NCI-H748 (cell line): ENCODE data around the gene NKAIN4.

Source experiments
- DNase-seq: peaks from one replicate; lab custom pipeline; 2025; ENCODE audit not compliant: unreplicated experiment; lab: John Stamatoyannopoulos, UW

Gene NKAIN4

GRCh38 chr20:63258781-63259180 lies 4.5 kb upstream of the NKAIN4 start:
- no peak for DNase-seq

- no peak for DNase-seq
Observed at GRCh38 chr20:63257629-63258028, 3.4 kb upstream of the NKAIN4 start.

- DNase-seq: no peak
Observed at GRCh38 chr20:63256954-63257353, 2.7 kb upstream of the NKAIN4 start.

- DNase-seq: no peak
Observed at GRCh38 chr20:63255931-63256704, 1.9 kb upstream of the NKAIN4 start.

- peak; percentile 36 for DNase-seq
Observed at GRCh38 chr20:63254606-63255384, 532 bp upstream of the NKAIN4 start.

- DNase-seq: peak; percentile 8
Observed at GRCh38 chr20:63253438-63254231, 628 bp downstream of the NKAIN4 start.

GRCh38 chr20:63253065-63253437 lies 1.2 kb downstream of the NKAIN4 start:
- DNase-seq: no peak

GRCh38 chr20:63252284-63252711 lies 2.0 kb downstream of the NKAIN4 start:
- DNase-seq: no peak

- peak; percentile 16 for DNase-seq
Observed at GRCh38 chr20:63251350-63251749, 2.9 kb downstream of the NKAIN4 start.

- DNase-seq: no peak
Observed at GRCh38 chr20:63249891-63250290, 4.4 kb downstream of the NKAIN4 start.

- no peak for DNase-seq
Observed at GRCh38 chr20:63248835-63249591, 5.2 kb downstream of the NKAIN4 start.

- DNase-seq: no peak
Observed at GRCh38 chr20:63247671-63248228, 6.5 kb downstream of the NKAIN4 start.

GRCh38 chr20:63246490-63247288 lies 7.6 kb downstream of the NKAIN4 start:
- DNase-seq: no peak

- DNase-seq: no peak
Observed at GRCh38 chr20:63244468-63244867, 9.8 kb downstream of the NKAIN4 start.

- DNase-seq: no peak
Observed at GRCh38 chr20:63243604-63244247, 10.5 kb downstream of the NKAIN4 start.

GRCh38 chr20:63242736-63243135 lies 11.5 kb downstream of the NKAIN4 start:
- DNase-seq: no peak

- DNase-seq: no peak
Observed at GRCh38 chr20:63241272-63241671, 13.0 kb downstream of the NKAIN4 start.

- DNase-seq: no peak
Observed at GRCh38 chr20:63240004-63240403, 14.3 kb downstream of the NKAIN4 start.

- no peak for DNase-seq
Observed at GRCh38 chr20:63239431-63239830, 14.8 kb downstream of the NKAIN4 start.
